ENCODE measurements around the gene PCDH9. TPM values are rescaled to one million over a fixed set of nuclear protein-coding genes. Genes with fewer than 3 reads are reported as not detected.

Gene PCDH9
- total RNA-seq, 1 donor from 2014 or later, result 0.20 TPM

DNA sequence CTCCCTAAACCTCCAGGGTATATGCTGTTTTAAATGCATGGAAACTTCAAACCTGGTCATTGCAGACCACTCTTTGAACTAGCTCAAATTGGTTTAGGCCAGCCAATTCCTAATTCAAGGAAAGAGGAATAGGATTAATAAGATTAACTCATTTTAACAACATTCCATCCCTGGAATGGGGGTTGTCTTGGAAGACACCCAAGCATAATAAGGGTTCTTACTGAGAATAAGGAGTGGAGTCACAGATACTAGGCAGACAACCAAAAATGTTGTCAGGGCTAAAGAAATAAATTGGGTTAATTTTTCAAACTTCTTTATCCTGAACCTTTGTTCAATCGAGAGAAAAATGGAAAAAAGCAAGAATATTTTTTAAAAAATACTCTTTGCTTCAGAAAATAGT, 186.2 kb downstream of the PCDH9 start:
- no peak for DNase-seq (ENCODE audit: low read depth in 2 of 2)

DNA sequence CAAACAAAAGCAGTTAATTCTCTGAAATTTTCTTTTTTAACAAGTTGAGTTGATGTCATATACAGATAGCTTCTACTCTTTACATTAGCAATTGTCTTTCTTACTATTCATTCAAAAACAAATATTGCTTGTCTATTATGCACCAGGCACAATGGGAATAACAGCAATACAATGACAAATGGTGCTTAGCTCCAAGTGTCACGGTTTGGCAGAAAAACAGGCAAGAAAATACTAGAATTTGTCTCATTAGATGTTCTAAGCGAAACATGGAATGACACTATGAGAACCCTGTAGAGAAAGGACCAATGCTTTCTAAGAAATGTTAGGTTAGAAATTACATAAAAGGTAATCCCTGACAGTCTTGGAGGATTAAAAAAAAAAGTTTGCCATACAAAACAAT, 187.6 kb downstream of the PCDH9 start:
- DNase-seq (ENCODE audit: low read depth in 2 of 2), result no peak

DNA sequence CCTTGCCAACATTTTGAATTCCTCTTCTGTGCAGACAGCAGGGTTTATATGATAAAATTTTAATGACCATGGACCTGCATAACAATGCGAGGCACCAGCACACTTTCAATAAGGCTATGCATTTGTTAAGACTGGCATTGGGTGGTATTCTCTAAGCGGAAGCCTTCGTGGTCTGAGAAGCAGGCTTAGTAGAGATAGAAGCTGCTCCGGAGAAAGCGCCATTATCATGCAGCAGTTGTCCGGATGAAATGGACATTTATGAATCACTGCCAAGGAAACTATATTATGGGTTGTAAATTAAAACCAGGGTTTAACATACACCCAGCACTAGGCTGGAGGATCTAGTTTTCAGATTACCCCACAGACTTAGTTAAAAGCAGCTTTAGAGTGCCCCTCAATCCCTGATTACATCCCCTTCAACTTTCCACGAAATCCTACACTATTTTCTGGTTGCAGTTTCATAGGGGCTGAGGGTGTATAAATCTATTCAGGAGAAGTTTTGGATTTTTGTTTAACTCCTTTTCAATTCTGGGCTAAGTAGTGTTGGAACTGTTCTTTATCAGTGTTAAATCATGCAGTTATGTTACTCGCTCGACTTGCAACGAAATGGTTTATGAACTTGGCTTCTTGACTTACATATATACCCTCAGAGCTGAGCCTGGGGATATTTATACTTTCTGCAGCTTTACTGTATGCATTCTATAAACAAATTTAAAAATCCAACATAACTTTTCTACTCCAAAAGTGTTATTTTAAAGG, 193.3 kb downstream of the PCDH9 start:
- no peak for DNase-seq (ENCODE audit: low read depth in 2 of 2)

DNA sequence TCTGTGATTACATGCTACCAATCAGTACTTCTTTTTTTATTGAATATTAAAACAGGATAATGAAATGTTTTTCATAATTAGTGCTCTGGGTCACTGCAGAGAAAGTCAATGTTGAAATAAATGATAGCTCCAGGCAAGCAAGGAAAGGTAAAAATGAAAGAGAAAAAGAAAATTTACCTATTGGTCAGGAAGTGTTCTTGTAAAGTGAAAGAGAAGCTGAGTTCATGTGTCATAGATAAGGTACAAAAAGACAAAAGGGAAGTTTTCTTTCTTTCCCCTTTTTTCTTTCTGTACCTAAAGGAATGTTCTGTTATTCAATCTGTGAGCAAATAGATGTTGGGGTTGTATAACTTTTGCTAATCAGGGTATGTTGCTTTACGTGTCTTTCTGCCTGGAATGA, 197.0 kb downstream of the PCDH9 start:
- DNase-seq (ENCODE audit: low read depth in 2 of 2), result no peak

DNA sequence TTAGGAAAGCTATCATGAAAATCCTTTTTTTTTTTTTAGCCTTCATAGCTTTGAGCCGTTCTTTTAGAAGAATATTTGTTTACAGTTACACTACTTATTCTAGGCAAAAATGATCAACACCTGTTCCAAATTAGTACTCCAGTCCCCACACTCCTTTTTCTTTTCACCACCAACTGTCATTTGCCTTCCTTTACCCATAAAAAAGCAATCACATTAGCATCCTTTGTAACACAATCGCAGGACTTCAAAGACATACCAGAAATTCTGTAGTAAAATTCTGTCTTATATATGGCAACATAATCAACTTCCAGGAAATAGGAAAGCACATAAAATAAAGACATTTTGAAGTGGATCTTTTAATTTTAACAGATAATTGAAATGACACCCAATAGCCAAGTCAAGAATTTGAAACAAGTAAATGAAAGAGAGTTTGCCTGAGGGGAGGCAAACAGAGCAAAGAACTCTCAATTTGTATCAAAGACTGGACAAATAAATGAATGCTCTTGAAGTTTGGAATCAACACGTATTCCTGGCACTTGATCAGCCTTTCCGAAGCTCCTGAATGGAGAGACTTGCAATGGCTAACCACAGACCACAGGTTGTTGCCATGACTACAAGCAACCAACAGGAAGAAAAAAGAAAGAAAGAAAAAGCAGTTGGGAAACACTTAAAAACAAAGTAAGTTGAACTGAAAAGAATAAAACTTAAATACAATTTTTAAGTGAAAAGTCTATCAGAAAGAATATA, 206.8 kb downstream of the PCDH9 start:
- peak in 1 of 2 donors; percentile 5 for DNase-seq (ENCODE audit: low read depth in 2 of 2)

DNA sequence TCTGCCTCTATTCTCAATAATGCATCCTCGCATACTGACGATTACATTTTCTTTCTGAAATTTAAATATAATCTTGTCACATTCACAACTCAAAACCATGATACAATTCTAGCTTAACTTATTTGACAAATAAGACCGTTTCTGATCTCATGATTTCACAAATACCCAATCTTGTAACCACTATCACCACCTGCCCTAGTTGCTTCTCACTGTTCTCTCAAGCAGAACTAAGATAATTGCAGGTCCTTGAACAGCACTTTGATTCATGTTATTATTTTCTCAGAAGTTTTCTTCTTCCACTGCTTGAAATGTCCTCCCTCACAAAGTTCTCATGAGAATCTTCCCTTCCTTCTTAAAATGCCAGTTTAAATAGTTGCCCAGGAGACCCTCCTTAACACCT, 211.4 kb downstream of the PCDH9 start:
- DNase-seq (ENCODE audit: low read depth in 2 of 2), result no peak

DNA sequence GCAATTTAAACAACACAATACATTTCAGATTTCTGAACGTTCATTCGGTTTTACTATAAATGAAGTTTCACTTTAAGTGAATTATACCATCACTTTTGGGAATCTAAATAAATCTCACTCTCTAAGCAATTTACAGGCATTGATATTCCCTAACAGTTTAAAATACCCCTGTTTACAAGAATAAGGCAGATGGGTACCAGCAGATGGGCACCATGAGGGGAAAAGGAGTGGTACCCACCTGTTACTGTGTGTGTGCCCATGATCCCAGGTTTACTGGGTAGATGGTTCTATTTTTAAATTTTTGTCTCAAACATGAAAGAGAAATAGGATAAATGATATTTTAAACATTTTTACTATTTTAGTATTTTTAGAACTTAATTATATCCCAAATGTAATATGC, 212.9 kb downstream of the PCDH9 start:
- DNase-seq (ENCODE audit: low read depth in 2 of 2), result no peak

DNA sequence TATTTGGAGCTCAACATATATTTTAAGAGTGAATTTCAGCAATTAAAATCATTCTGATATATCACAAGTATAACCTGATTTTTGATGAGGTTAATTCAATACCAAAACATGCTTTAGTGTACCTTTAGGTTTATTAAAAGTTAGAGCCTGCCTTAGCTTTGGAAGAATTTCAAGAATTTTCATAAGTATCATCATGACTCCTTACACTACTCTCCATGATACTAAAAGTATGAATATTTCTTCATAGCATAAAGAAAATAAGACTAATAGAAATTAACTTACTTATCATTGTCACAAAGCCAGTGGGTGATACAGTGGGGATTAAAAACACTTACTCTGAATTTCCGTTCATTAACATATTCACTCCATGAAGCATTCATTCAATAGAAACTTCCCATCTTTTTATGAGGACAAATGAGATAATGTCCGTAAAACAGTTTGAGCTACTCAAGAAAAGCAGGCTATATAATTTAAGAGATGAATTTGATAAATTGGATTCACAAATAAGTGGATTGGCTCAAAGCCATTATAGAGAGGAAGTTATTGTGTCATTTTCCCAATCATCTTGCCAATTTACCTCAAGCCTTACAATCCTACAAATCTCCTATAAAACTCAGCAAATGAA, 214.0 kb downstream of the PCDH9 start:
- DNase-seq (ENCODE audit: low read depth in 2 of 2), result no peak

DNA sequence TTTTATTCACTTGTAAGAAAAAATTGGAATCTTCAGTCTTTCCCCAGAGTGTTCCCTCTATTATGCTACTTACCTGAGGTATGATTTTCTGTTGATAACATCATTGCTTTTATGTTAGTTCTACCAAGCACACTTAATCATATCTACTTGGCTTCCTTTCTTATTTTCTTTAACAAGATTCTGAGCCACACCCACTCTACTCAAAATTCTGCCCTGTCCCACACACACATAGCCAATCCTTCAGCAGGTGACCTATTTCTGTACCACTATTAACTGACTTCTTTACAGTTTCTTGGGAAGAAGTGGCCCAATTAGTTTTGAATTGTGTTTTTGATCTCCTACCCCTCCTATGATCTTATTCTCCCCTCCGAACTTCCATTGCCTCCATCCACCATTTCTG, 215.7 kb downstream of the PCDH9 start:
- no peak for DNase-seq (ENCODE audit: low read depth in 2 of 2)

DNA sequence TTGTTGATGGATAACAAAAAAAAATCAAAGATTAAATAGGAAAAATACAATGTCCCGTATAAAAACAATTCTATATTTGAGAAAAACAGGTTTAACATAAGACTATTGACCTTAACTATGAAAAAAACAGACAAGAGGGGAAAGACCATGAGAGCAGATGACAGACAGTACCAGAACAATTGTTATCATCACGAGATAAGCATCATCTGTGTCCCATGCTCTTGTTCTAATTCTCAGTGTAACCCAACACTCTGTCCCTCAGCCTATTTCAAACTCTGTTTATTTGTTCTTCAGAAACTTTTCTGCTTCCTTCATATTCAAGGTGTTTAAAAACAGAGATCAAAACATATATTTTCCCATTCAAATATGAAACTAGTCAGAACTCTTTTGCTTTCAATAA, 216.4 kb downstream of the PCDH9 start:
- DNase-seq (ENCODE audit: low read depth in 2 of 2), result no peak

DNA sequence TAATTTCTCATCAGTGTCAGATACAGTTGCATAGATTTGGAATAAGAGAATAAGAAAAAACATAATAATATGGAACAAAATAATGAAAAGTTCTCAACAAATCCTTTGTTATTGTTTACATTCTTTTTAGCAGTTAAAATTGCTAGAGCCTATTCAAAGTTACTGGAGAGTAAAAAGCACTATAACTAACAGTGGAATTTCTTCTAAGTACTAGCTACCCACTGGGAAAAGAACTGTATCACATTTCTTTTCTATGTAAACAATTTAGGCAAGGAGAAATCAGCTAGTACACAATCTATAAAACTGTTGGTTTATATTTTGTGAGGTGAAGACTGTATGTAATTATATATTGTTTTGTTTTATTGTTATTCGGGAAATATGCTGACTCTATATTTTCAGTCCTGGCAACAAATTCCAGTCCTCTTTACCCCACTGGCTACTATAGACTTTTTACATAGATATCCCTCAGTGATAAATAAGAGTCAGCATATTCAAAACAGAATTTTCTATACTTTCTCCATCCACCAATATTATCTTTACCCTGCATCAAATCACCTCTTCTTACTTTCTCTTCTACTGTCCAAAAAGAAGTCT, 222.0 kb downstream of the PCDH9 start:
- no peak for DNase-seq (ENCODE audit: low read depth in 2 of 2)

DNA sequence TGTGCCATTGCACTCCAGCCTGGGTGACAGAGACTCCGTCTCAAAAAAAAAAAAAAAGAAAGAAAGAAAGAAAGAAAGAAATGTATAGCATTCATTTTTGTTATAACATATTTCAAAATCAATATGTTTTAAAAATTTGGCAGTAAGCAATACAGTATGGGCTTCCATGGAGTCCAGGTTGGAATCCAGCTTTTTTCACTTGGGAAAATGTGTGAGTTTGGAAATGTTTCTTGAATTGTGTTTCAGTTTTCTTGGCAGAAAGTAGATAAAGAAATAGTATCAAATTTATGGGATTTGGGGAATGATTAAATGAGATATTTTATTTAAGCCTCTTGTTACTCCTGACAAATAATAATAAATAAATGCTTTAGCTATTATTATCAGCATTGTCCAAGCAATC, 225.6 kb downstream of the PCDH9 start:
- no peak for DNase-seq (ENCODE audit: low read depth in 2 of 2)

DNA sequence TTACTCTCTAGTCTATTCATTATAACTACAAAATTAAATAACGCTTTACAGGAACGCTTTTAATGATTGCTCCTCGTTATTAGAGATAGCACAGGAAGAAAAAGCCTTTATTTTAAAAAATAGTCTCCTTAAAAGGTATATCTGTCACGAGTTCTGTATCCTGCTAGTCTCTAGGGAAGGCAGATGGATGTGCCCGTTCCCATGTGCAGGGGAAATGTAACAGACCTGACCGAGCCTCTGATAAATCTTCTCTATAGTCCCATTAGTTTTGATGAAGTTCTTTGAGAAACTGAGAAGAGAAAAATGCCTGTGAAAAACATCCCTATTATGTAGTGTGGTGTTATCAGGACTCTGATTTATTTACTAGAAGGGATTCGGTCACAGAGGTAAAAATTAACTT, 226.4 kb downstream of the PCDH9 start:
- no peak for DNase-seq (ENCODE audit: low read depth in 2 of 2)

DNA sequence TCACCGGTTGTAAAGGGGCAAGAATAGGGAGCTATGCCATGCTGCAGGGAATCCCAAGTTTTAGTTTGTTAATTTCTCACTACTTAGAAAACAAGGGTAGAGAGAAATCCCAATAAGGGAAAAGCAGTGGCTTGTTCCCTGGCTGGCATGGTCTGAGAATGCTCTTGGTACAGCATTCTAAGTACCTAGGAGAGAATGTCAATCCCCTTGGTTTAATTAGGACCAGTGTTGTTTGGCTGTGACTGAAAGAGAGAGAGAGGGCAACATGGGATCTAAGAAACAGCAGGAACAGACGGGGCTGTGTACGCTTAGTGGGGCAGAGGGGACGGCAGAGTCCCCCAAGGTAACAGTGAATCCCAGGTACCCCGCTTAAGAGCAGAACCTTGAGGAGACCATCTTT, 228.8 kb downstream of the PCDH9 start:
- DNase-seq (ENCODE audit: low read depth in 2 of 2), result no peak

DNA sequence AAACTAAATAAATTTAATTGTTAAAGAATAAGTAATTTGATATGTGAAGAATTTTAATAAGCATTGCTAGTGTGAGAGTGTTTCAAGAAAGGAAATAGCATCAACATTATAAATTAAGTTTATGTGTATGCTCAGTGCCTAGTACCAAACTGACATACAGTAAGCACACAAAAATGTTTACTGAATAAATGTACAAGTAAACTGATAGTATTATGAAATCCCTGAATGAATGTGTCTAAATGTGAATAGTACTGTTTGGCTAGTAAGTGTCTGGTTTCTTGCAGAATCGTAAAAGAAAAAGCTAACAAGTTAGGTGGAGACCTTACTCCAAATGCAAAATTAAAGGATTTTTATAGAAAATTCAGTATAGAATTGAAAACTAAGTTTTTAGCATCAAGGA, 233.6 kb downstream of the PCDH9 start:
- DNase-seq (ENCODE audit: low read depth in 2 of 2), result no peak

DNA sequence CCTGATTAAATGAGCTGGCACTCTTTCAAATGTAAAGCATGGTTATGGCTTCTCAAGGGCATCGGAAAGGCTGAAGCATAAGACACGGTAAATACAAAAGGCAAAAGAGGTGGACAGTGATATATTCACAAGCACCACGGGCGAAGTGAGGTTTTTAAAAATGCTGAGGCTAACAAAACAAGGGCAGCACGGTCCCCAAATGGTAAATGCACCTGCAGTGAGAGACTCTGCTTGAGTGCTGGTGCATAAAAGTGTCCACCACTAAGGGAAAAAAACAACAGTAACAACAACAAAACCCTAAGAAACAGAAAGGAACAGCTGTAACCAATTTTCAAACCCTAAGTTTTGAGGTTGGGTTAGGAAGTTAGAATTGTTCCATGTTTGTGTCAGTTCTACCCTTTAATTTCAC, 234.9 kb downstream of the PCDH9 start:
- DNase-seq (ENCODE audit: low read depth in 2 of 2), result no peak

DNA sequence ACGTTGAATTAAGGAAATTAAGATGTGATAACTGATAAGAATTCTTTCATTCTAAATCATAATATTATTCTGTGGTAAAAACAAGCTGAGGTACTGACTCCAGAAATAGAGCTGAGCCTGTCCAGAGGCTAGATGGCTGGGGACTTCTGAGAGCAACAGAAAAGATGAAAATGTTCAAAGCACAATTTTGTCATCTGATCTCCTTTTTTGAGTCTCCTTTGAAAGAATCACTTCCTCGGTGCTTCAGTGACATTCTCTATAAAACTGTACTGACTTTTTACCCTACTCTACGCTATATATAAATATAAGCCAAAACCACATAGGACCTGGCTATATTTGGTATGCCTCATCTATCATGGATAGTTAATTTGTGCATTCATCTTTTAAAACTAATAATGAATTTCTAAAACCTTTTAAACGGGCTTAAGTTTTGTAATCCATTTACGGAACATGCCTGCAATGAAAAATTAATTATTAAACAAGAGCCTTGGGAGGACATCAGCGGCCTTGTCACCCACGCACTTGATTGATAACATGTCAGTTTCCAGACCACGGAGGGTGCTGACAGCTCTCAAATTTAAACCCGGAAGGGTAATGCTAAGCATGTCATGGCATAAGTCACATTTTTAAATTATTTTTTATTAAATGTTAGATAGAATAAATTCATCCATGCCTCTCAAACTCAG, 235.5 kb downstream of the PCDH9 start:
- DNase-seq (ENCODE audit: low read depth in 2 of 2), result no peak

DNA sequence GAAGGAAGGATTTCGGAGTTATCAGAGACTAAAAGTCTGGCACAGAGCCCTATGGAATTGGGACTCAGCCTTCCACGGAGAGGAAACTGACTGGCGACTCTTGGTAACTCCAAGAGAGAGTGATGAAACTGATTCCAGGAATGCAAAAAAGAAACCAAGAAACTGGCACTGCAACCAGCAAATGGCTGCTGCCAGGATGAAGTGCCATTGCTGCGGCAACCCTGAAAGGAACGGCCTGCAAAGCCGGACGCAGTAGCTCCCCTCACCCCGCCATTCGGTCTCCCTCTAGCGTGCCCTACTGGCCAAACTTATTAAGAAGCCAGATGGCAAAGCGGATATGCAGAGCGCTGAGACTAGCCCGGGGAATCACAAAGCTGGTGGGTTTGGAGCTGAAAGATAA, 236.0 kb downstream of the PCDH9 start:
- peak; percentile 70 to 71 for DNase-seq (ENCODE audit: low read depth in 2 of 2)

DNA sequence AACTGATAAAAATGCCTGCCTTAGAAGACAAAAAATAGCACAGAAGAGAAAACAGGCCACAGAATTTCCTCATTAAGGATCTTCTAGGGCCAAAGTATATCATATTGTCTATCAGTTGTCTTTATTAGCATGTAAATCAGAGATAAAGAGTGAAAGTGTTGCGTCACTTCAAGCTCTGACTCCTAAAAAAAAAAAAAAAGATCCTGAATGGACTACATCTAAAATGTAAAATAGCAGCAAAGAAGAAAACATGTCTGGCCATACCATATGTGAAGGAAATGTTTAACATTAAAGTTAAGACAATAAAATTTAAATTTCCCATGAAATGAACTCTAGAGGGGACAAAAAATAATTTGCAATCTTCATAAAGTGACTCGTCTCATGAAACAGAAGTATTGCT, 237.4 kb downstream of the PCDH9 start:
- no peak for DNase-seq (ENCODE audit: low read depth in 2 of 2)

DNA sequence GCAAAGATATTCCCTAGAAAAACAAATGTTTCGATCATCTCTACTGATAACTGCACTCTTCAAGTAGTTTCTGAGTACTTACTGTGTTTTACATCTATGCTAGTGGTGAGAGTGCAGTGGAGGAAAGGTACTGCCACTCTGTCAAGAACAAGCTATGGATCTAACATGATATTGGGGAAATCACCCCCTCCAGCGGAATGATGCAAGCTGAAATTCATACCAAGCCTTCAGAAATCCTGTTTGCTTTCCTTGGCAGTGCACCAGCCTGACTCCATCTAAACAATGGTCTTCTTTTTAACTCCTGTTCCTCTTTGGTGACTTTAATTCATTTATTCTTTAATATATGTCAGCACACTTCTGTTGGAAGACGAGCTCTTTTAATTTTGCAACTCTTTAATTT, 238.0 kb downstream of the PCDH9 start:
- peak; percentile 26 to 49 for DNase-seq (ENCODE audit: low read depth in 2 of 2)

DNA sequence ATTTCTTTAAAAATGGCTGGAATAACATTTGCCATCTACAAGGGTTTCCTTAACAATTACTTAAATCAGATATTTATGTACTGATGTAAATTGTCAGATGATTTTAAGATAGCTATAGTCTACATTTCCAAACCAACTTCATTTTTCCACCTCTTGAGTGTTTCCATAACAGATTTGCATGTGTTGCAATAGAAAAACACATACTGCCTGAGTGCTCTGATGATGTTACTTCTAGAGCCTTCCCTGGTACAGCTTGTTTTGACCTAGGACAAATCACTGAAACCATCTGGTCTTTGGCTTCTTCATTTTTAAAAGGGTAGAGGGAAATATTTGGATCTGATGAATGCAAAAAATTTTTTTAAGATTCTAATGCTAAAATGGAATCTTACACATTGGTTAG, 245.9 kb downstream of the PCDH9 start:
- DNase-seq (ENCODE audit: low read depth in 2 of 2), result no peak

DNA sequence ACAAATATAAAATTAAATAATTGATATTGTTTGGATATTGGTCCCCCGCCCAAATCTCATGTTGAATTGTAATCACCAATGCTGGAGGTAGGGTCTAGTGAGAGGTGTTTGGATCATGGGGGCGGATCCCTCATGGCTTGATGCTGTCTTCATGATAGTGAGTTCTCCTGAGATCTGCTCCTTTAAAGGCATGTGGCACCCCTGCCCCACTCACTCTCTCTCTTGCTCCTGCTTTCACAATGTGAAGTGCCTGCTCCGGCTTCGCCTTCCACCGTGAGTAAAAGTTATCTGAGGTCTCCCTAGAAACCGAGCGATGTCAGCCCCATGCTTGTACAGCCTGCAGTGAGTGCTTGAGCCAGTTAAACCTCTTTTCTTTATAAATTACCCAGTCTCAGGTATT, 248.2 kb downstream of the PCDH9 start:
- no peak for DNase-seq (ENCODE audit: low read depth in 2 of 2)

All from lung microvascular endothelial cell (primary cell).